SK-N-SH (cell line): ENCODE measurements around the gene OBP2B.

Experiments used
- ELF1 ChIP-seq: IDR thresholded peaks from 2 replicates; pipeline ENCODE4 v1.4.0; 2012
- EZH2phosphoT487 ChIP-seq: fragments of 200-600 bp; sonication (generic); IDR thresholded peaks from 2 replicates; pipeline ENCODE4 v1.6.1; 2017; ENCODE audit warnings: low read depth, mixed run types, mild to moderate bottlenecking, antibody characterized with exemption, moderate library complexity, borderline replicate concordance
- FOXJ3 ChIP-seq: sonication (generic); formaldehyde crosslinking; IDR thresholded peaks from 2 replicates; pipeline ENCODE4 v1.5.1; 2020; ENCODE audit warnings: mild to moderate bottlenecking, missing genetic modification reagents
- JUND ChIP-seq: IDR thresholded peaks from 2 replicates; pipeline ENCODE4 v1.4.0; 2012
- MXI1 ChIP-seq: IDR thresholded peaks from 2 replicates; pipeline ENCODE4 v1.6.1; 2012; ENCODE audit warnings: mild to moderate bottlenecking, low read depth, low read length, improper control_type of control experiment
- NFIC ChIP-seq: IDR thresholded peaks from 2 replicates; pipeline ENCODE4 v1.4.0; 2012; ENCODE audit warnings: borderline replicate concordance
- POLR2AphosphoS5 ChIP-seq: IDR thresholded peaks from 2 replicates; pipeline ENCODE4 v1.6.1; 2012; ENCODE audit warnings: low read depth, low read length
- RAD21 ChIP-seq: IDR thresholded peaks from 2 replicates; pipeline ENCODE4 v1.6.1; 2012; ENCODE audit warnings: mild to moderate bottlenecking, low read length
- SIN3A ChIP-seq: IDR thresholded peaks from 2 replicates; pipeline ENCODE4 v1.6.1; 2012; ENCODE audit warnings: low read depth, mild to moderate bottlenecking, low read length, moderate library complexity, borderline replicate concordance
- TF ChIP-seq, protein P1 (sequence below): IDR thresholded peaks from 2 replicates; pipeline ENCODE4 v1.6.1; 2012; ENCODE audit warnings: mild to moderate bottlenecking, low read depth, low read length, moderate library complexity
- TF ChIP-seq, protein P2 (sequence below): fragments of 200-600 bp; sonication (generic); IDR thresholded peaks from 2 replicates; pipeline ENCODE4 v1.6.1; 2017; ENCODE audit warnings: antibody characterized with exemption, mild to moderate bottlenecking, moderate library complexity
- TF ChIP-seq, protein P3 (sequence below): IDR thresholded peaks from 2 replicates; pipeline ENCODE4 v1.4.0; 2012; ENCODE audit warnings: low read depth

DNA sequence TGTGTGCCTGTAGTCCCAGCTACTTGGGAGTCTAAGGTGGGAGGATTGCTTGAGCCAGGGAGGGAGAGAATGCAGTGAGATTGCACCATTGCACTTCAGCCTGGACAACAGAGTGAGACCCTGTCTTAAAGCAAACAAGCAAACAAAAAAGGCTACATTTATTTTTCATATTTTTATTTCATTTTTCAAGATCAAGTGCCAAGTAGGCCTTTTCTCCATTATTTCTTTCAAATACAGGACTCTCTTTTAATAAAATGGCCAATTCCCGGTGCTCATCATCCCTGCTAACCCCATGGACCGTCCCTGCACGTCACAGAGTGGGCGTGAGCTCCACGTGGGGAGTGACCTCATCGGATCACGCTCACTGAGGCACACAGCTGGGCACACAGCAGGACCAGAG lies 36.0 kb downstream of the OBP2B start:
- TF ChIP-seq, protein P1, sequence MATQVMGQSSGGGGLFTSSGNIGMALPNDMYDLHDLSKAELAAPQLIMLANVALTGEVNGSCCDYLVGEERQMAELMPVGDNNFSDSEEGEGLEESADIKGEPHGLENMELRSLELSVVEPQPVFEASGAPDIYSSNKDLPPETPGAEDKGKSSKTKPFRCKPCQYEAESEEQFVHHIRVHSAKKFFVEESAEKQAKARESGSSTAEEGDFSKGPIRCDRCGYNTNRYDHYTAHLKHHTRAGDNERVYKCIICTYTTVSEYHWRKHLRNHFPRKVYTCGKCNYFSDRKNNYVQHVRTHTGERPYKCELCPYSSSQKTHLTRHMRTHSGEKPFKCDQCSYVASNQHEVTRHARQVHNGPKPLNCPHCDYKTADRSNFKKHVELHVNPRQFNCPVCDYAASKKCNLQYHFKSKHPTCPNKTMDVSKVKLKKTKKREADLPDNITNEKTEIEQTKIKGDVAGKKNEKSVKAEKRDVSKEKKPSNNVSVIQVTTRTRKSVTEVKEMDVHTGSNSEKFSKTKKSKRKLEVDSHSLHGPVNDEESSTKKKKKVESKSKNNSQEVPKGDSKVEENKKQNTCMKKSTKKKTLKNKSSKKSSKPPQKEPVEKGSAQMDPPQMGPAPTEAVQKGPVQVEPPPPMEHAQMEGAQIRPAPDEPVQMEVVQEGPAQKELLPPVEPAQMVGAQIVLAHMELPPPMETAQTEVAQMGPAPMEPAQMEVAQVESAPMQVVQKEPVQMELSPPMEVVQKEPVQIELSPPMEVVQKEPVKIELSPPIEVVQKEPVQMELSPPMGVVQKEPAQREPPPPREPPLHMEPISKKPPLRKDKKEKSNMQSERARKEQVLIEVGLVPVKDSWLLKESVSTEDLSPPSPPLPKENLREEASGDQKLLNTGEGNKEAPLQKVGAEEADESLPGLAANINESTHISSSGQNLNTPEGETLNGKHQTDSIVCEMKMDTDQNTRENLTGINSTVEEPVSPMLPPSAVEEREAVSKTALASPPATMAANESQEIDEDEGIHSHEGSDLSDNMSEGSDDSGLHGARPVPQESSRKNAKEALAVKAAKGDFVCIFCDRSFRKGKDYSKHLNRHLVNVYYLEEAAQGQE, result no peak
- TF ChIP-seq RAD21, result no peak
- TF ChIP-seq, protein P2, sequence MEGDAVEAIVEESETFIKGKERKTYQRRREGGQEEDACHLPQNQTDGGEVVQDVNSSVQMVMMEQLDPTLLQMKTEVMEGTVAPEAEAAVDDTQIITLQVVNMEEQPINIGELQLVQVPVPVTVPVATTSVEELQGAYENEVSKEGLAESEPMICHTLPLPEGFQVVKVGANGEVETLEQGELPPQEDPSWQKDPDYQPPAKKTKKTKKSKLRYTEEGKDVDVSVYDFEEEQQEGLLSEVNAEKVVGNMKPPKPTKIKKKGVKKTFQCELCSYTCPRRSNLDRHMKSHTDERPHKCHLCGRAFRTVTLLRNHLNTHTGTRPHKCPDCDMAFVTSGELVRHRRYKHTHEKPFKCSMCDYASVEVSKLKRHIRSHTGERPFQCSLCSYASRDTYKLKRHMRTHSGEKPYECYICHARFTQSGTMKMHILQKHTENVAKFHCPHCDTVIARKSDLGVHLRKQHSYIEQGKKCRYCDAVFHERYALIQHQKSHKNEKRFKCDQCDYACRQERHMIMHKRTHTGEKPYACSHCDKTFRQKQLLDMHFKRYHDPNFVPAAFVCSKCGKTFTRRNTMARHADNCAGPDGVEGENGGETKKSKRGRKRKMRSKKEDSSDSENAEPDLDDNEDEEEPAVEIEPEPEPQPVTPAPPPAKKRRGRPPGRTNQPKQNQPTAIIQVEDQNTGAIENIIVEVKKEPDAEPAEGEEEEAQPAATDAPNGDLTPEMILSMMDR, result no peak
- no peak for TF ChIP-seq EZH2phosphoT487
- no peak for TF ChIP-seq MXI1
- TF ChIP-seq, protein P3, sequence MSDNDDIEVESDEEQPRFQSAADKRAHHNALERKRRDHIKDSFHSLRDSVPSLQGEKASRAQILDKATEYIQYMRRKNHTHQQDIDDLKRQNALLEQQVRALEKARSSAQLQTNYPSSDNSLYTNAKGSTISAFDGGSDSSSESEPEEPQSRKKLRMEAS, result no peak
- TF ChIP-seq POLR2AphosphoS5, result no peak
- TF ChIP-seq FOXJ3, result no peak
- TF ChIP-seq NFIC, result no peak
- TF ChIP-seq SIN3A, result no peak
- TF ChIP-seq ELF1, result no peak
- TF ChIP-seq JUND, result no peak
